H9 (cell line): ENCODE results near the gene LRRC34. TPM values are rescaled to one million over a fixed set of nuclear protein-coding genes. Genes with fewer than 3 reads are reported as not detected.

Experiments used
- DNase-seq: peaks from one replicate; pipeline ENCODE4 v3.0.0-alpha.2; 2017
- H2AFZ ChIP-seq: one replicate; pipeline ENCODE4 v1.6.1; 2013; ENCODE audit warnings: mild to moderate bottlenecking, low read length, control low read depth, moderate library complexity
- H2AK5ac ChIP-seq: 2 replicates; pipeline ENCODE4 v1.6.1; 2013; ENCODE audit warnings: low read length, control low read depth, mixed read lengths; ENCODE audit not compliant: insufficient read length
- H2BK120ac ChIP-seq: one replicate; pipeline ENCODE4 v1.6.1; 2013; ENCODE audit warnings: low read depth, mild to moderate bottlenecking, low read length, control low read depth, inconsistent platforms; ENCODE audit not compliant: poor library complexity, severe bottlenecking
- H2BK12ac ChIP-seq: 2 replicates; pipeline ENCODE4 v1.6.1; 2013; ENCODE audit warnings: low read length, control low read depth, mixed read lengths, low read depth; ENCODE audit not compliant: insufficient read length
- H2BK15ac ChIP-seq: 2 replicates; pipeline ENCODE4 v1.6.1; 2013; ENCODE audit warnings: low read depth, low read length, control low read depth
- H2BK20ac ChIP-seq: one replicate; pipeline ENCODE4 v1.6.1; 2013; ENCODE audit warnings: low read depth, mild to moderate bottlenecking, low read length, control low read depth, inconsistent platforms; ENCODE audit not compliant: poor library complexity, severe bottlenecking
- H2BK5ac ChIP-seq: 2 replicates; pipeline ENCODE4 v1.6.1; 2013; ENCODE audit warnings: low read length, control low read depth, mixed read lengths; ENCODE audit not compliant: insufficient read length
- H3K14ac ChIP-seq: 2 replicates; pipeline ENCODE4 v1.6.1; 2013; ENCODE audit warnings: low read length, control low read depth; ENCODE audit not compliant: insufficient read depth
- H3K18ac ChIP-seq: 2 replicates; pipeline ENCODE4 v1.6.1; 2013; ENCODE audit warnings: low read depth, mild to moderate bottlenecking, mixed read lengths, low read length, control low read depth; ENCODE audit not compliant: insufficient read length
- H3K23ac ChIP-seq: 2 replicates; pipeline ENCODE4 v1.6.1; 2013; ENCODE audit warnings: low read length, control low read depth, mixed read lengths, low read depth; ENCODE audit not compliant: insufficient read length
- H3K23me2 ChIP-seq: 2 replicates; pipeline ENCODE4 v1.6.1; 2013; ENCODE audit warnings: low read depth, mild to moderate bottlenecking, mixed read lengths, low read length, control low read depth; ENCODE audit not compliant: insufficient read length, poor library complexity, severe bottlenecking
- H3K27ac ChIP-seq: 2 replicates; pipeline ENCODE4 v1.5.1; 2013; ENCODE audit warnings: low read length, control low read depth, mixed read lengths, low read depth; ENCODE audit not compliant: insufficient read length
- H3K27me3 ChIP-seq: 2 replicates; pipeline ENCODE4 v1.6.1; 2013; ENCODE audit warnings: low read length, control low read depth, inconsistent platforms; ENCODE audit not compliant: insufficient read depth
- H3K4ac ChIP-seq: 2 replicates; pipeline ENCODE4 v1.6.1; 2013; ENCODE audit warnings: low read depth, mild to moderate bottlenecking, control low read depth, inconsistent platforms, low read length, moderate library complexity
- H3K4me1 ChIP-seq: 2 replicates; pipeline ENCODE4 v1.6.1; 2013; ENCODE audit warnings: low read length, control low read depth, inconsistent platforms; ENCODE audit not compliant: insufficient read depth
- H3K4me2 ChIP-seq: 2 replicates; pipeline ENCODE4 v1.6.1; 2013; ENCODE audit warnings: low read length, control low read depth, mixed read lengths; ENCODE audit not compliant: insufficient read length, insufficient read depth
- H3K56ac ChIP-seq: 2 replicates; pipeline ENCODE4 v1.6.1; 2013; ENCODE audit warnings: low read depth, mild to moderate bottlenecking, mixed read lengths, low read length, control low read depth; ENCODE audit not compliant: insufficient read length
- H3K79me1 ChIP-seq: 2 replicates; pipeline ENCODE4 v1.6.1; 2013; ENCODE audit warnings: low read depth, mild to moderate bottlenecking, moderate library complexity, low read length, control low read depth, inconsistent platforms; ENCODE audit not compliant: insufficient read depth, poor library complexity, severe bottlenecking
- H3K79me2 ChIP-seq: 2 replicates; pipeline ENCODE4 v1.6.1; 2013; ENCODE audit warnings: low read length, control low read depth, inconsistent platforms; ENCODE audit not compliant: insufficient read depth
- H3K9ac ChIP-seq: 2 replicates; pipeline ENCODE4 v1.6.1; 2013; ENCODE audit warnings: low read length, control low read depth, mixed read lengths; ENCODE audit not compliant: insufficient read length; ENCODE audit errors: extremely low read depth
- H3K9me3 ChIP-seq: one replicate; pipeline ENCODE4 v1.6.1; 2013; ENCODE audit warnings: low read depth, low read length, inconsistent platforms; ENCODE audit not compliant: control insufficient read depth
- H3T11ph ChIP-seq: one replicate; pipeline ENCODE4 v1.6.1; 2013; ENCODE audit warnings: mild to moderate bottlenecking, low read length, control low read depth, inconsistent platforms
- H4K20me1 ChIP-seq: one replicate; pipeline ENCODE4 v1.6.1; 2013; ENCODE audit not compliant: control insufficient read depth, insufficient read length, insufficient read depth
- H4K5ac ChIP-seq: 2 replicates; pipeline ENCODE4 v1.6.1; 2013; ENCODE audit warnings: low read depth, mild to moderate bottlenecking, mixed read lengths, low read length, control low read depth; ENCODE audit not compliant: insufficient read length
- H4K8ac ChIP-seq: replicated peaks from 2 replicates; pipeline ENCODE4 v1.6.1; 2013; ENCODE audit warnings: low read length, control low read depth, mixed read lengths, low read depth; ENCODE audit not compliant: insufficient read length
- H4K91ac ChIP-seq: 2 replicates; pipeline ENCODE4 v1.6.1; 2013; ENCODE audit warnings: low read depth, mild to moderate bottlenecking, moderate library complexity, mixed read lengths, low read length, control low read depth; ENCODE audit not compliant: insufficient read length
- H3K27ac Mint-ChIP-seq, 3 experiments: 2 replicates in 2 of 3; 3 replicates in 1 of 3; pipeline ENCODE4 v1.8.0; 2020 to 2021; ENCODE audit warnings: mixed read lengths in 3 of 3, mild to moderate bottlenecking in 1 of 3, moderate library complexity in 1 of 3
- H3K27me3 Mint-ChIP-seq: 2 replicates; pipeline ENCODE4 v1.8.0; 2021; ENCODE audit warnings: low read depth, mild to moderate bottlenecking, moderate library complexity, mixed read lengths
- H3K36me3 Mint-ChIP-seq, 3 experiments: 2 replicates in 2 of 3; 3 replicates in 1 of 3; pipeline ENCODE4 v1.8.0; 2020 to 2021; ENCODE audit warnings: low read depth in 3 of 3, mixed read lengths in 3 of 3; ENCODE audit not compliant: insufficient read depth in 1 of 3
- H3K4me1 Mint-ChIP-seq, 2 experiments: 2 replicates each; pipeline ENCODE4 v1.8.0; 2020; ENCODE audit warnings: mixed read lengths in 2 of 2
- H3K4me3 Mint-ChIP-seq, 2 experiments: 2 replicates in 1 of 2; 3 replicates in 1 of 2; pipeline ENCODE4 v1.8.0; 2020 to 2021; ENCODE audit warnings: mild to moderate bottlenecking in 2 of 2, mixed read lengths in 2 of 2, moderate library complexity in 1 of 2
- H3K9me3 Mint-ChIP-seq, 2 experiments: 2 replicates in 1 of 2; 3 replicates in 1 of 2; pipeline ENCODE4 v1.8.0; 2020; ENCODE audit warnings: mild to moderate bottlenecking in 2 of 2, mixed read lengths in 2 of 2, moderate library complexity in 1 of 2
- WGBS: extraction: QIAGEN DNeasy Blood & Tissue Kit; methylation state at CpG from one replicate; pipeline ENCODE4 v1.1.7; 2013; ENCODE audit warnings: missing lambda C conversion rate, low lambda C conversion rate, mixed read lengths; ENCODE audit not compliant: insufficient read length; ENCODE audit errors: extremely low coverage; 5-methylcytosine and 5-hydroxymethylcytosine counted together
- total RNA-seq: library from RNA; stranded (reverse); gene quantifications from 2 replicates; pipeline ENCODE4 v1.2.1, GENCODE V29; 2021
- TF ChIP-seq, protein P1 (sequence below): fragments of 200-600 bp; sonication (generic); conservative IDR thresholded peaks from 3 replicates; pipeline ENCODE4 v1.8.0; 2021; ENCODE audit warnings: antibody characterized with exemption, mild to moderate bottlenecking

The LRRC34 gene
- total RNA-seq, 1 experiment from 2014 or later, result 4.6 TPM

- Mint-ChIP-seq H3K27ac (peak overlapping the region; percentile 98 to 100 (median 100)), H3K36me3 (peaks cover 2 to 30% (median 28%) of the 10 kb centered on the region in 3 experiments; a peak in 6 of 7 replicates), H3K27me3 (no peaks in the 10 kb centered on the region; the same call in 1 of the 2 replicates), H3K4me3 (peak overlapping the region; percentile 94 to 98), H3K4me1 (peaks cover 28 to 30% of the 10 kb centered on the region in 2 experiments), H3K9me3 (no peaks in the 10 kb centered on the region; a peak in 1 of 5 replicates)
- no peak overlapping the region; the same call in 1 of the 2 replicates for H3K4ac ChIP-seq
- H2BK15ac ChIP-seq, result no peak overlapping the region
- H3T11ph ChIP-seq, result peak overlapping the region; percentile 80
- H4K20me1 ChIP-seq, result no peaks in the 10 kb centered on the region
- no peak overlapping the region for H2AK5ac ChIP-seq
- WGBS, result no CpG with 5 or more reads among the region's 15 CpGs
- H3K23me2 ChIP-seq, result no peaks in the 10 kb centered on the region
- DNase-seq, result peak; percentile 79
- peak overlapping the region; percentile 85 for H3K27ac ChIP-seq
- no peak overlapping the region for H2BK12ac ChIP-seq
- TF ChIP-seq, protein P1, sequence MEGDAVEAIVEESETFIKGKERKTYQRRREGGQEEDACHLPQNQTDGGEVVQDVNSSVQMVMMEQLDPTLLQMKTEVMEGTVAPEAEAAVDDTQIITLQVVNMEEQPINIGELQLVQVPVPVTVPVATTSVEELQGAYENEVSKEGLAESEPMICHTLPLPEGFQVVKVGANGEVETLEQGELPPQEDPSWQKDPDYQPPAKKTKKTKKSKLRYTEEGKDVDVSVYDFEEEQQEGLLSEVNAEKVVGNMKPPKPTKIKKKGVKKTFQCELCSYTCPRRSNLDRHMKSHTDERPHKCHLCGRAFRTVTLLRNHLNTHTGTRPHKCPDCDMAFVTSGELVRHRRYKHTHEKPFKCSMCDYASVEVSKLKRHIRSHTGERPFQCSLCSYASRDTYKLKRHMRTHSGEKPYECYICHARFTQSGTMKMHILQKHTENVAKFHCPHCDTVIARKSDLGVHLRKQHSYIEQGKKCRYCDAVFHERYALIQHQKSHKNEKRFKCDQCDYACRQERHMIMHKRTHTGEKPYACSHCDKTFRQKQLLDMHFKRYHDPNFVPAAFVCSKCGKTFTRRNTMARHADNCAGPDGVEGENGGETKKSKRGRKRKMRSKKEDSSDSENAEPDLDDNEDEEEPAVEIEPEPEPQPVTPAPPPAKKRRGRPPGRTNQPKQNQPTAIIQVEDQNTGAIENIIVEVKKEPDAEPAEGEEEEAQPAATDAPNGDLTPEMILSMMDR, result no peak
- no peaks in the 10 kb centered on the region for H3K9me3 ChIP-seq
- peak overlapping the region; percentile 94 for H3K18ac ChIP-seq
- H3K27me3 ChIP-seq, result no peaks in the 10 kb centered on the region
- no peaks in the 10 kb centered on the region for H3K79me1 ChIP-seq
- no peaks in the 10 kb centered on the region for H3K4me1 ChIP-seq
- no peak overlapping the region for H3K56ac ChIP-seq
- H3K4me2 ChIP-seq, result peak overlapping the region; percentile 96
- peak overlapping the region; percentile 75 for H2BK120ac ChIP-seq
- H4K5ac ChIP-seq, result no peak overlapping the region
- H2BK20ac ChIP-seq, result no peak overlapping the region
- peak overlapping the region; percentile 93 for H3K14ac ChIP-seq
- H3K9ac ChIP-seq, result peak overlapping the region; percentile 93
- no peak overlapping the region for H2AFZ ChIP-seq
- peaks cover 7% of the 10 kb centered on the region; the same call in 1 of the 2 replicates for H3K79me2 ChIP-seq
- H2BK5ac ChIP-seq, result no peak overlapping the region
- no peak overlapping the region for H4K91ac ChIP-seq
- no peak overlapping the region for H3K23ac ChIP-seq
- H4K8ac ChIP-seq, result no peak overlapping the region
Measured at GRCh38 chr3:169772305-169772896, 40.3 kb downstream of the LRRC34 start.
